Ascending aorta (tissue), 2 donors: ENCODE measurements around the gene TMEM42. TPM values are rescaled to one million over a fixed set of nuclear protein-coding genes. Genes with fewer than 3 reads are reported as not detected.

ENCODE experiments used
- DNase-seq, 2 donors: peaks; one replicate each; pipeline ENCODE4 v3.0.0-alpha.2; 2019; ENCODE audit warnings: low spot score in 2 of 2
- H3K27ac ChIP-seq, 2 donors: fragments of 200-600 bp; sonication (generic); one replicate each; pipeline ENCODE4 v1.5.1; 2016 to 2017; ENCODE audit warnings: mild to moderate bottlenecking in 1 of 2
- H3K27me3 ChIP-seq: fragments of 200-600 bp; sonication (generic); one replicate; pipeline ENCODE4 v1.5.1; 2017
- H3K36me3 ChIP-seq, 2 donors: fragments of 200-600 bp; sonication (generic); one replicate each; pipeline ENCODE4 v1.5.1; 2016
- H3K4me1 ChIP-seq, 2 donors: fragments of 200-600 bp; sonication (generic); one replicate each; pipeline ENCODE4 v1.5.1; 2016 to 2017; ENCODE audit warnings: mild to moderate bottlenecking in 1 of 2
- H3K4me3 ChIP-seq, 2 donors: fragments of 200-600 bp; sonication (generic); one replicate each; pipeline ENCODE4 v1.5.1; 2016 to 2017; ENCODE audit warnings: mild to moderate bottlenecking in 1 of 2
- H3K9me3 ChIP-seq, 2 donors: fragments of 200-600 bp; sonication (generic); one replicate each; pipeline ENCODE4 v1.5.1; 2016
- CTCF ChIP-seq, 3 experiments: fragments of 200-600 bp in 2 of 3; fragments of 450-650 bp in 1 of 3; sonication (generic) in 2 of 3; IDR thresholded peaks; one replicate each; pipeline ENCODE4 v1.5.1; 2016 to 2019; ENCODE audit warnings: antibody characterized with exemption in 3 of 3, mild to moderate bottlenecking in 1 of 3, moderate library complexity in 1 of 3
- intact Hi-C: fragments of 100-400 bp; cut with DNase I; formaldehyde crosslinking; loops from one replicate; pipeline ENCODE4 v1.15.1; 2023
- total RNA-seq: library from RNA; depleted of rRNA; stranded (reverse); fragments of >200 nt; gene quantifications from one replicate; pipeline ENCODE4 v1.1.0, GENCODE V29; 2016

The TMEM42 gene
- total RNA-seq, 1 donor from 2014 or later, result not detected

GRCh38 chr3:44831232-44831631, 30.5 kb upstream of the TMEM42 start:
- no peak for DNase-seq
- H3K9me3 ChIP-seq, result no peaks in the 10 kb centered on the region
- H3K4me1 ChIP-seq, result no peaks in the 10 kb centered on the region
- intact Hi-C loops, result no loop called here
- no peak overlapping the region for H3K27ac ChIP-seq
- no peak overlapping the region for H3K4me3 ChIP-seq
- H3K36me3 ChIP-seq, result no peaks in the 10 kb centered on the region
- no peaks in the 10 kb centered on the region for H3K27me3 ChIP-seq
- no peak for TF ChIP-seq CTCF (IDR thresholded peaks at IDR 0.05)

- no peak for TF ChIP-seq CTCF (IDR thresholded peaks at IDR 0.05)
Observed at GRCh38 chr3:44832032-44832431, 29.7 kb upstream of the TMEM42 start.

GRCh38 chr3:44832965-44833364, 28.7 kb upstream of the TMEM42 start:
- H3K36me3 ChIP-seq, result no peaks in the 10 kb centered on the region
- no peak for DNase-seq
- no peak overlapping the region for H3K27ac ChIP-seq
- H3K9me3 ChIP-seq, result peaks cover 0 to 4% of the 10 kb centered on the region in 2 donors
- no peaks in the 10 kb centered on the region for H3K4me1 ChIP-seq
- H3K4me3 ChIP-seq, result no peak overlapping the region
- intact Hi-C loops, result no loop called here
- H3K27me3 ChIP-seq, result no peaks in the 10 kb centered on the region
- TF ChIP-seq CTCF (IDR thresholded peaks at IDR 0.05), result no peak

More at GRCh38 chr3:44832032-44832431, 29.7 kb upstream of the TMEM42 start:
- intact Hi-C loops, result no loop called here
- Histone ChIP-seq H3K27me3 (no peaks in the 10 kb centered on the region), H3K27ac (no peak overlapping the region), H3K36me3 (no peaks in the 10 kb centered on the region), H3K4me3 (no peak overlapping the region), H3K4me1 (no peaks in the 10 kb centered on the region), H3K9me3 (peaks cover 0 to 4% of the 10 kb centered on the region in 2 donors)
- no peak for DNase-seq

- Histone ChIP-seq H3K9me3 (peaks cover 0 to 4% of the 10 kb centered on the region in 2 donors), H3K27me3 (no peaks in the 10 kb centered on the region), H3K4me1 (no peaks in the 10 kb centered on the region), H3K27ac (no peak overlapping the region), H3K36me3 (no peaks in the 10 kb centered on the region), H3K4me3 (no peak overlapping the region)
- no peak for TF ChIP-seq CTCF (IDR thresholded peaks at IDR 0.05)
- DNase-seq, result no peak
- intact Hi-C loops, result no loop called here
Observed at GRCh38 chr3:44833394-44833793, 28.3 kb upstream of the TMEM42 start.

- Histone ChIP-seq H3K27me3 (no peaks in the 10 kb centered on the region), H3K9me3 (peaks cover 0 to 4% of the 10 kb centered on the region in 2 donors), H3K36me3 (no peaks in the 10 kb centered on the region), H3K4me1 (no peaks in the 10 kb centered on the region), H3K4me3 (no peak overlapping the region), H3K27ac (no peak overlapping the region)
- TF ChIP-seq CTCF (IDR thresholded peaks at IDR 0.05), result no peak
- intact Hi-C loops, result no loop called here
- DNase-seq, result no peak
Observed at GRCh38 chr3:44835684-44836083, 26.0 kb upstream of the TMEM42 start.

- DNase-seq, result no peak
- Histone ChIP-seq H3K27ac (no peak overlapping the region), H3K27me3 (no peaks in the 10 kb centered on the region), H3K9me3 (no peaks in the 10 kb centered on the region), H3K36me3 (no peaks in the 10 kb centered on the region), H3K4me1 (no peaks in the 10 kb centered on the region), H3K4me3 (no peak overlapping the region)
- no peak for TF ChIP-seq CTCF (IDR thresholded peaks at IDR 0.05)
- intact Hi-C loops, result no loop called here
Observed at GRCh38 chr3:44842376-44842775, 19.3 kb upstream of the TMEM42 start.
